Kidney epithelial cell (primary cell): ENCODE data around the gene IMPA2. TPM values are rescaled to one million over a fixed set of nuclear protein-coding genes. Genes with fewer than 3 reads are reported as not detected.
"Not testable (repeated sequence)": the region's sequence is repeated elsewhere in the genome, so short reads cannot be mapped to it uniquely, and the experiment has no call there.

Source experiments
- DNase-seq: peaks from one replicate; pipeline ENCODE4 v3.0.0-alpha.2; 2010; ENCODE audit warnings: low read depth
- H3K27me3 ChIP-seq: 2 replicates; pipeline ENCODE4 v1.6.0; 2011; ENCODE audit warnings: low read length; ENCODE audit not compliant: control insufficient read depth, insufficient read depth
- H3K36me3 ChIP-seq: 2 replicates; pipeline ENCODE4 v1.5.1; 2011; ENCODE audit warnings: low read length; ENCODE audit not compliant: control insufficient read depth, insufficient read depth
- H3K4me3 ChIP-seq: 2 replicates; pipeline ENCODE4 v1.5.1; 2011; ENCODE audit warnings: low read depth, mild to moderate bottlenecking, control low read depth, low read length
- CTCF ChIP-seq: IDR thresholded peaks from 2 replicates; pipeline ENCODE4 v1.5.1; 2011; ENCODE audit warnings: mild to moderate bottlenecking, moderate library complexity, low read length, control low read depth, inconsistent platforms; ENCODE audit not compliant: insufficient read depth, poor library complexity, severe bottlenecking
- total RNA-seq: library from RNA; depleted of rRNA; stranded (reverse); fragments of >200 nt; gene quantifications from 2 replicates; pipeline ENCODE4 v1.2.3, GENCODE V29; 2015

The IMPA2 gene
- total RNA-seq, 1 donor from 2014 or later, result 24.9 TPM

- no peak for TF ChIP-seq CTCF
- Histone ChIP-seq H3K4me3 (no peak overlapping the region), H3K27me3 (no peaks in the 10 kb centered on the region), H3K36me3 (no peaks in the 10 kb centered on the region)
- DNase-seq, result no peak
Measured at GRCh38 chr18:11951390-11951851, 29.9 kb upstream of the IMPA2 start.

DNA sequence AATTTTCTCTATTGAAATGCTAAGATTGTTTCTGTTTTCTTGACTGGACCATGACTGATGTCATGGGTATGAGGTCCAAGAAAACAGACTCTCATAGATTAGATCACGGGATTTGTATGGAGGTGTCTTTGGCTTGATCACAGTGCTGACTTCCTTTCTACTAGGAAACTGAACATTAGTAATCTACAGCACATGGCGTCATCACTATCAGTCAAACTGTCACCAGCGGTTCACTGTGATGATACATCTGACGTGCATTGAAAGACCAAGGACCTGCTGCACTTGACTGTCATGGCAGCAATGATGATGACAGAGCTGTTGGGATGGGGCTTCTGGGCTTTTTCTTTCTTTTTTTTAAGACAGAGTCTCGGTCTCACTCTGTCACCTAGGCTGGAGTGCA, 28.2 kb upstream of the IMPA2 start:
- H3K27me3 ChIP-seq, result no peaks in the 10 kb centered on the region
- TF ChIP-seq CTCF, result no peak
- DNase-seq, result no peak

DNA sequence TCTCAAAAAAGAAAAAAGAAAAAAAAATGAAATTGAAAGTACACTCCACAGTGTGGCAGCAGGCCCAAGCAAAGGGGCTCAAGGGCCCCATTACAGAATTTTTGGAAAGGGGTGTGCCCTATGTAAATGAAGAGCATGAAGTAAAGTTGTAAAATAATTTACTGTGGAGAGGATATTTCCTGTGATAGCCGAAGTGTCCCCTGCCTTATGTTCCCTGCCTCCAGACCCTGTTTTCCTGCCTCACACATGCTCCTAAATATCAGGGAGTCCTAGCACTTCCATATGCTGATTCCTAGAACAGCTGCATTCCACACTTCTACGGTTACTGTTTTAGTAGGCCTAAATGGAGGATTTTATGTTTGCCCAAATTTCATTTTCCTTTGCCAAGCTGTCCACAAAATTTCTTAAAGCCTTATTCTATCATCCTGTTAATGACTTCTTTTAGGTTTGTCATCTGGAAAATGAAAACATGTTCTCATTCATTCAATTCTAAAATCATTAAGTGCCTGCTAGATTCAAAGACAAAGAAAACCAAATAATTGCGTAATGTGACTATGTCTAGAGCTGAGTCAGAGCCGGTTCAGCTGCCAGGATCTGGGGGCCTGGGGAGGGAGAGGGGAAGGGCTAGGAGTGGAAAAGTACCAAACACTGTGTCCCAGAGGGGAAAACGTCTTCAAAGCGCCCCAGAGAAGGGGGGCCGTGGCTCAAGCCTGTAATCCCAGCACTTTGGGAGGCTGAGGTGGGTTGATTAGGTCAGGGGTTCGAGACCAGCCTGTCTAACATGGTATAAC, 25.9 kb upstream of the IMPA2 start:
- no peak for TF ChIP-seq CTCF
- no peak for DNase-seq
- no peak overlapping the region for H3K4me3 ChIP-seq
- H3K27me3 ChIP-seq, result no peaks in the 10 kb centered on the region
- no peaks in the 10 kb centered on the region for H3K36me3 ChIP-seq

More for the DNA sequence above, 28.2 kb upstream of the IMPA2 start:
- no peaks in the 10 kb centered on the region for H3K36me3 ChIP-seq
- no peak overlapping the region for H3K4me3 ChIP-seq

- Histone ChIP-seq H3K4me3 (no peak overlapping the region), H3K27me3 (no peaks in the 10 kb centered on the region), H3K36me3 (no peaks in the 10 kb centered on the region)
- TF ChIP-seq CTCF, result no peak
- no peak for DNase-seq
Measured at GRCh38 chr18:11956371-11957308, 24.7 kb upstream of the IMPA2 start.

DNA sequence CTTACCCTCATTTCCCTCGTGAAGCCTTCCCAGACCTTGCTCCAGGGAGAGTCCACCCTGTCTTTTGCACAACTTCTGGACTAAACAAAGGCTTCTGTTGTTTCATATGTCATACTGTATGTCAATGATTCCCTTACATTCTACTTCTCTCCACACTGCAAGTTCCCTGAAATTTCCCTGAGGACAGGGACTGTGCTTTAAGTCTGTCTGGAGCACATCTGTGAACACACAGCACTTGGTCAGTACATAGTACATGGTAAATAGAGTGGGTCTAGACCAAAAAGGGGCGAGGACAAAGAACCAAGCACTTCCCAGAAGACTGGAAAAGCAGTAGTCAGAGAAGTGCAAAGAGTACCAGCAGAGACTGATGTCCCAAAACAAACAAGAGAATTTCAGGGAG, 23.7 kb upstream of the IMPA2 start:
- no peak for TF ChIP-seq CTCF
- Histone ChIP-seq H3K27me3 (no peaks in the 10 kb centered on the region), H3K4me3 (no peak overlapping the region), H3K36me3 (no peaks in the 10 kb centered on the region)
- no peak for DNase-seq

DNA sequence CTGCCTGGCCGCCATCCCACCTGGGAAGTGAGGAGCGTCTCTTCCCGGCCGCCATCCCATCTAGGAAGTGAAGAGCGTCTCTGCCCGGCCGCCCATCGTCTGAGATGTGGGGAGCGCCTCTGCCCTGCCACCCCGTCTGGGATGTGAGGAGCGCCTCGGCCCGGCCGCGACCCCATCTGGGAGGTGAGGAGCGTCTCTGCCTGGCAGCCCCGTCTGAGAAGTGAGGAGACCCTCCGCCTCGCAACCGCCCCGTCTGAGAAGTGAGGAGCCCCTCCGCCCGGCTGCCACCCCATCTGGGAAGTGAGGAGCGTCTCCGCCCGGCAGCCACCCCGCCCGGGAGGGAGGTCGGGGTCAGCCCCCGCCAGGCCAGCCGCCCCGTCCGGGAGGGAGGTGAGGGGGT, 21.7 kb upstream of the IMPA2 start:
- H3K4me3 ChIP-seq, DNase-seq, H3K36me3 ChIP-seq, H3K27me3 ChIP-seq: not testable (repeated sequence)
